K562 treated with DMSO at 1 percent for 48 hours (cell line): ENCODE data around the gene BLOC1S2. TPM values are rescaled to one million over a fixed set of nuclear protein-coding genes. Genes with fewer than 3 reads are reported as not detected.

Experiments used
- total RNA-seq: library from RNA; unstranded; fragments of 300-600 nt; gene quantifications from 2 replicates; pipeline ENCODE4 v1.2.3, GENCODE V29; 2022; ENCODE audit warnings: low replicate concordance; ENCODE audit errors: extremely low read depth

The BLOC1S2 gene
- total RNA-seq, result not detected in 2 replicates

DNA sequence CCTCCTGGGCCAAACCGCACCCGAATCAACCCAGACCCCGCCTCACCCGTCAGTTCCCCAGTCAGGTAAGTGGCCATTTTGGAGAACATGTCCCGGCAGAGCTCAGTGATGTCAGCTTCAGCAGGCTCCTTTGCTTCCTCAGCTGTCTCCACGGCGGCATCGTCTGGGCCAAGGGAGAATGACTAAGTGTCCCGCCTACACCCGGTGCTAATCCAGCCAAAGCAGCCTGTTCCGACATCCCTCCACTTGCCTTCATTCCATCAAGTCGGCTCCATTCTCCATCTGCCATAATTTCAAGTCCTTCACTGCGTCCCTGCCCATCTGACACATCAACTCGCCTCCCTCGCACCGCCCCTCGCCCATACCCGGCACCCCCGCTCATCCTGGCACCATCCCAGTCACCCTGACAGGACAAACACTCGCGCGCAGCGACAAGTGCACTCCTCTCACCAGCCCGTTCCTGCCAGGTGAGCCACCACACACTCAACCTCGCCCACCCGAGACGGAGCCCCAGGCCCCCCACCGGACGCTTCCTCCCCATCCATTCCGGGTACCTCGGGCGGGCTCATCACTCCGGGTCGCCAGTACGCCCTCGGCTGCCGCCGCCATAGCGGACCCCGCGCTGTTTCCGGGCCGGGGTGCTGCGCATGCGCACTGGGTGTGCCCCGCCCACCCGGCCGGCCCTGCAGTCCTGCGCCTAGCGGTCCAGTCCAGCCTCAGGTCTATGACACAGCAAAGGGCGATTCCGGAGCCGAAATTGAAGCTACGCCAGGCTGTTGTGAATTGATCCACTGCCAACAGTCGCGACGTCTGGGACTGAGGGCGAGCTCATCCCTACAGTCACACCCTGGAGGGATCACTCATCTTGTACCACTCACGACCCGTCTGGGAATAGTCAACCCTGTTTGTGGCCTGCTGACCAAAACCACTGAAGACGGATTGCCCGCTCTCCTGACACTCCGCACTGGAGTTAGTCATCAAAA, at the start of gene BLOC1S2:
Gene BLOC1S2, minus strand, starts transcription at position 630 of the 983 bp plus-strand sequence. Its CDS starts 21 bp downstream, at position 609.

DNA sequence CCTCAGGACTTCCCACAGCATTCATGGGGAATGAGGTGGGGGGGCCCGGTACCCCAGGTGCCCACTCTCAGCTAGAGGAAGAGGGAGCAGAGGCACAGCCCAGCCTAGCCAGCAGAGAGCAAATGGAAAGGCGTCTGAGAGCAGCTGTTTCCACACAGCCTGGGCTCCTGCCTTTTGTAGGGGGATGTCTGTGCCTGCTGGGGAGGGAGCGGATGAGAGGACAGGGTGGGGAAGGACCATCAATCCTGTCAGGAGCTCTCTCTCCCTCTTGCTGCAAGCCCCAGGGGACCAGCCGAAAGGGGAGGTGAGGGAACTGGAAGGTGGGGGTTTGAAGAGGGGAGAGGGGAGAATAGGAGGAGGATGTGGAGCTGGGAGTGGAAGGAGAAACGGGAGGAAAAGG, 43.6 kb upstream of the BLOC1S2 start, which contains the start of gene PKD2L1:
Gene PKD2L1, minus strand, starts transcription at position 150 of the 400 bp plus-strand sequence. Its CDS starts 125 bp downstream, at position 25.

DNA sequence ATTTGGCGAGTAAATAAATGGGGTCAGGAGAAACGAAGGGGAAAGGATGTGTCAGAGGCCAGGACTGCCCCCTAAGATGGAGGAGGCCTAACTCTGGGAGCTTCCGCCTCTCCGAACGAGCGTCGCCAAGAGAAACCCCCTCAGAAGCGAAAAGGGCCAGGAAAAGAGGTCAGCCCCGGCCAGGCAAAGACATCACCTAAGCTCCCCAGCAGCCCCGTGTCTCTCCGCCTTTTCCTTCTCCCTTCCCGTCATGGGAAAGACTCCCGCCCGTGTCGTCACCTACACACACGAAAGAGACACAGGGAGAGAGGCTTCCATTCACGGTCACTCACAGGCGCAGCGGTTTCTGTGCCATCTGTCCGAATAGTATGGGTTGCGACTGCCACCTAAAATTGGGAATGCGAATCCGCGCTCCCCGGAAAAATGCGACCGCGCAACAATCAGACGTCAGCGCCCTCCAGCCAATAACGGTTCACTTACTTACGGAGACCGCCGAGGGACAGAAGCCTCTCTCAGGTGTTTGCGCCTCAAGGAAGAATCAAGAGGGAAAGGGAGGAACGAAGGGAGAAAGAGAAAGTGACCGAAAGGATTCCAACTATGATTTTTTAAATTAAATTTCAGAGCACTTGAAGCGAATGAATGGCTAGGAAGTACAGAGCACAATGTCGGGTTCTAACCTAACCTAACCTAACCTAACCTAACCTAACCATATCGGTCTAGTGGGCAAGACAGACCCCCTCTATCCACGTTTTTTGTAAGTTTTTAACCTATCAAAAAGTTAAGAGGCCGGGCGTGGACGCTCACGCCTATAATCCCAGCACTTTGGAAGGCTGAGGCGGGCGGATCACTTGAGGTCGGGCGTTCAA, 19.0 kb downstream of the BLOC1S2 start, which contains the start of gene CWF19L1:
Gene CWF19L1, minus strand, starts transcription at position 400 of the 866 bp plus-strand sequence. Its CDS starts 45 bp downstream, at position 355.

Other genes with a start within 250 kb of the BLOC1S2 start
- not detected in 2 replicates for gene CPN1, start 204.8 kb downstream of the BLOC1S2 start, total RNA-seq
- gene ERLIN1, start 100.7 kb downstream of the BLOC1S2 start, total RNA-seq, result not detected in 2 replicates
- not detected in 2 replicates for gene CHUK, start 57.1 kb downstream of the BLOC1S2 start, total RNA-seq
- not detected in 2 replicates for gene CWF19L1, start 19.0 kb downstream of the BLOC1S2 start, total RNA-seq
- gene PKD2L1, start 43.5 kb upstream of the BLOC1S2 start, total RNA-seq, result not detected in 2 replicates
- gene SCD, start 60.6 kb upstream of the BLOC1S2 start, total RNA-seq, result 65.9 TPM in 1 of 2 replicates, not detected in the other
- not detected in 2 replicates for gene WNT8B, start 176.3 kb upstream of the BLOC1S2 start, total RNA-seq
- gene SEC31B, start 233.2 kb upstream of the BLOC1S2 start, total RNA-seq, result not detected in 2 replicates
- gene NDUFB8, start 243.2 kb upstream of the BLOC1S2 start, total RNA-seq, result not detected in 2 replicates
- not detected in 2 replicates for gene HIF1AN, start 249.3 kb upstream of the BLOC1S2 start, total RNA-seq